Left ventricle myocardium inferior (tissue), 1 donor: ENCODE measurements around the gene RIPK3. TPM values are rescaled to one million over a fixed set of nuclear protein-coding genes. Genes with fewer than 3 reads are reported as not detected.
"Not testable (repeated sequence)": the region's sequence is repeated elsewhere in the genome, so short reads cannot be mapped to it uniquely, and the experiment has no call there.

Source experiments
- DNase-seq: peaks from one replicate; pipeline ENCODE4 v3.0.0-alpha.2; 2020
- H3K27ac ChIP-seq: fragments of 200-600 bp; replicated peaks from 2 replicates; pipeline ENCODE4 v1.8.0; 2021
- H3K27me3 ChIP-seq: fragments of 200-600 bp; 2 replicates; pipeline ENCODE4 v1.8.0; 2021; ENCODE audit warnings: low read depth
- H3K36me3 ChIP-seq: fragments of 200-600 bp; 2 replicates; pipeline ENCODE4 v1.8.0; 2021
- H3K4me1 ChIP-seq: fragments of 200-600 bp; 2 replicates; pipeline ENCODE4 v1.8.0; 2021
- H3K4me3 ChIP-seq: fragments of 200-600 bp; 2 replicates; pipeline ENCODE4 v1.8.0; 2021; ENCODE audit warnings: mild to moderate bottlenecking, moderate library complexity
- H3K9me3 ChIP-seq: fragments of 200-600 bp; replicated peaks from 2 replicates; pipeline ENCODE4 v1.8.0; 2021
- CTCF ChIP-seq: fragments of 200-600 bp; IDR thresholded peaks from 2 replicates; pipeline ENCODE4 v1.8.0; 2021; ENCODE audit warnings: antibody characterized with exemption, mild to moderate bottlenecking, borderline replicate concordance
- intact Hi-C: fragments of 100-400 bp; cut with micrococcal nuclease; formaldehyde crosslinking; loops from one replicate; pipeline ENCODE4 v1.11.0; 2022
- total RNA-seq: library from RNA; stranded (reverse); fragmentation: NEBNext Ultra II Directional; extraction: Animal tissue kit (Norgen Biotek cat#: 25700); gene quantifications from one replicate; pipeline ENCODE4 v1.2.1, GENCODE V29; 2021
- donor health status: DM: no; HTN: yes; CAD: no; lungs with severe emphysema.

The RIPK3 gene
- total RNA-seq, 1 donor from 2014 or later = 3.6 TPM

GRCh38 chr14:24360281-24360680 lies 20.5 kb upstream of the RIPK3 start:
- intact Hi-C loops = no loop called here
- H3K36me3 ChIP-seq = no peaks in the 10 kb centered on the region
- TF ChIP-seq CTCF = no peak
- H3K27ac ChIP-seq = no peak overlapping the region
- peaks cover 6% of the 10 kb centered on the region for H3K4me1 ChIP-seq
- H3K4me3 ChIP-seq = no peak overlapping the region
- peaks cover 18% of the 10 kb centered on the region for H3K27me3 ChIP-seq
- no peaks in the 10 kb centered on the region for H3K9me3 ChIP-seq
- DNase-seq = no peak

- no peak for TF ChIP-seq CTCF
- no peaks in the 10 kb centered on the region for H3K4me1 ChIP-seq
Measured at GRCh38 chr14:24356208-24356607, 16.4 kb upstream of the RIPK3 start.

GRCh38 chr14:24355009-24355408 lies 15.2 kb upstream of the RIPK3 start:
- no peak for TF ChIP-seq CTCF
- intact Hi-C loops = no loop called here
- Histone ChIP-seq H3K4me3 (no peak overlapping the region), H3K27me3 (peaks cover 41% of the 10 kb centered on the region), H3K36me3 (no peaks in the 10 kb centered on the region), H3K4me1 (no peaks in the 10 kb centered on the region), H3K27ac (no peak overlapping the region), H3K9me3 (no peaks in the 10 kb centered on the region)
- DNase-seq = no peak

More at GRCh38 chr14:24356208-24356607, 16.4 kb upstream of the RIPK3 start:
- DNase-seq = no peak
- no peak overlapping the region for H3K4me3 ChIP-seq
- H3K36me3 ChIP-seq = no peaks in the 10 kb centered on the region
- intact Hi-C loops = no loop called here
- H3K27ac ChIP-seq = no peak overlapping the region
- peaks cover 29% of the 10 kb centered on the region for H3K27me3 ChIP-seq
- H3K9me3 ChIP-seq = no peaks in the 10 kb centered on the region

GRCh38 chr14:24354482-24354825 lies 14.7 kb upstream of the RIPK3 start:
- H3K36me3 ChIP-seq, H3K9me3 ChIP-seq, H3K4me3 ChIP-seq, DNase-seq, intact Hi-C loops, H3K27ac ChIP-seq, H3K4me1 ChIP-seq: not testable (repeated sequence)
- H3K27me3 ChIP-seq = peaks cover 43% of the 10 kb centered on the region

- H3K4me3 ChIP-seq = no peak overlapping the region
- peaks cover 43% of the 10 kb centered on the region for H3K27me3 ChIP-seq
- intact Hi-C loops = no loop called here
- H3K4me1 ChIP-seq = no peaks in the 10 kb centered on the region
- no peak for TF ChIP-seq CTCF
- H3K9me3 ChIP-seq = no peaks in the 10 kb centered on the region
- no peak overlapping the region for H3K27ac ChIP-seq
- no peaks in the 10 kb centered on the region for H3K36me3 ChIP-seq
- no peak for DNase-seq
Measured at GRCh38 chr14:24353559-24354481, 14.0 kb upstream of the RIPK3 start.

- H3K27me3 ChIP-seq = peaks cover 41% of the 10 kb centered on the region
- H3K4me1 ChIP-seq = peaks cover 15% of the 10 kb centered on the region
- TF ChIP-seq CTCF = no peak
- H3K4me3 ChIP-seq = no peak overlapping the region
- H3K36me3 ChIP-seq = no peaks in the 10 kb centered on the region
- no peak overlapping the region for H3K27ac ChIP-seq
- H3K9me3 ChIP-seq = no peaks in the 10 kb centered on the region
- intact Hi-C loops = no loop called here
- no peak for DNase-seq
Measured at GRCh38 chr14:24351517-24351916, 11.7 kb upstream of the RIPK3 start.
